Osteocyte (in vitro differentiated cells): ENCODE data around the gene WDR90. TPM values are rescaled to one million over a fixed set of nuclear protein-coding genes. Genes with fewer than 3 reads are reported as not detected.

Source experiments
- DNase-seq: peaks from one replicate; pipeline ENCODE4 v3.0.0; 2021; ENCODE audit warnings: mixed read lengths; ENCODE audit not compliant: unreplicated experiment; ENCODE audit errors: extremely low spot score
- H3K27ac Mint-ChIP-seq: one replicate; pipeline ENCODE4 v1.8.0; 2021; ENCODE audit warnings: mild to moderate bottlenecking, mixed read lengths; ENCODE audit not compliant: unreplicated experiment
- H3K27me3 Mint-ChIP-seq: one replicate; pipeline ENCODE4 v1.8.0; 2021; ENCODE audit warnings: mixed read lengths; ENCODE audit not compliant: unreplicated experiment
- H3K36me3 Mint-ChIP-seq: one replicate; pipeline ENCODE4 v1.8.0; 2021; ENCODE audit warnings: mixed read lengths; ENCODE audit not compliant: unreplicated experiment
- H3K4me1 Mint-ChIP-seq: one replicate; pipeline ENCODE4 v1.8.0; 2021; ENCODE audit warnings: mixed read lengths; ENCODE audit not compliant: unreplicated experiment
- H3K4me3 Mint-ChIP-seq: one replicate; pipeline ENCODE4 v1.8.0; 2021; ENCODE audit warnings: mild to moderate bottlenecking, moderate library complexity, mixed read lengths; ENCODE audit not compliant: unreplicated experiment
- H3K9me3 Mint-ChIP-seq: one replicate; pipeline ENCODE4 v1.8.0; 2021; ENCODE audit warnings: mixed read lengths; ENCODE audit not compliant: unreplicated experiment
- CTCF ChIP-seq: fragments of 200-600 bp; sonication (generic); IDR thresholded peaks from 2 replicates; pipeline ENCODE4 v1.5.0; 2021; ENCODE audit warnings: antibody characterized with exemption, mild to moderate bottlenecking, moderate library complexity
- total RNA-seq: library from RNA; stranded (reverse); gene quantifications from 2 replicates; pipeline ENCODE4 v1.2.1, GENCODE V29; 2021

The WDR90 gene
- total RNA-seq, 1 donor from 2014 or later = 38.9 TPM

- Mint-ChIP-seq H3K4me1 (peaks cover 10% of the 10 kb centered on the region), H3K27ac (no peak overlapping the region), H3K36me3 (no peaks in the 10 kb centered on the region), H3K27me3 (no peaks in the 10 kb centered on the region), H3K4me3 (peak overlapping the region; percentile 26), H3K9me3 (no peaks in the 10 kb centered on the region)
- TF ChIP-seq CTCF = no peak
- DNase-seq = no peak
These were observed 8.6 kb upstream of the WDR90 start for GRCh38 chr16:640614-641013.

GRCh38 chr16:641326-642188, 7.6 kb upstream of the WDR90 start, which contains the start of gene MCRIP2:
MCRIP2 (plus strand) TSS chr16:641828; CDS start chr16:641992, 164 bp downstream.
- DNase-seq = no peak
- TF ChIP-seq CTCF = no peak
- Mint-ChIP-seq H3K27me3 (no peaks in the 10 kb centered on the region), H3K9me3 (no peaks in the 10 kb centered on the region), H3K27ac (no peak within 1 kb of the TSS), H3K36me3 (no peaks in the 10 kb centered on the region), H3K4me3 (peak within 1 kb of the TSS; percentile 61), H3K4me1 (peaks cover 14% of the 10 kb centered on the region)

GRCh38 chr16:642189-643049, 6.7 kb upstream of the WDR90 start:
- TF ChIP-seq CTCF = no peak

GRCh38 chr16:643050-643368, 6.2 kb upstream of the WDR90 start:
- no peak for DNase-seq
- Mint-ChIP-seq H3K36me3 (no peaks in the 10 kb centered on the region), H3K27me3 (no peaks in the 10 kb centered on the region), H3K4me3 (peak overlapping the region; percentile 61), H3K27ac (no peak overlapping the region), H3K4me1 (peaks cover 16% of the 10 kb centered on the region), H3K9me3 (no peaks in the 10 kb centered on the region)
- TF ChIP-seq CTCF = no peak

More at GRCh38 chr16:642189-643049, 6.7 kb upstream of the WDR90 start:
- H3K36me3 Mint-ChIP-seq = no peaks in the 10 kb centered on the region
- peak overlapping the region; percentile 61 for H3K4me3 Mint-ChIP-seq
- no peaks in the 10 kb centered on the region for H3K27me3 Mint-ChIP-seq
- H3K4me1 Mint-ChIP-seq = peaks cover 14% of the 10 kb centered on the region
- no peak overlapping the region for H3K27ac Mint-ChIP-seq
- H3K9me3 Mint-ChIP-seq = no peaks in the 10 kb centered on the region
- DNase-seq = no peak

GRCh38 chr16:644556-644955, 4.6 kb upstream of the WDR90 start:
- Mint-ChIP-seq H3K27ac (no peak overlapping the region), H3K9me3 (no peaks in the 10 kb centered on the region), H3K4me3 (peak overlapping the region; percentile 54), H3K27me3 (no peaks in the 10 kb centered on the region), H3K36me3 (no peaks in the 10 kb centered on the region), H3K4me1 (peaks cover 23% of the 10 kb centered on the region)
- no peak for TF ChIP-seq CTCF
- no peak for DNase-seq
